GM12864 (cell line): Measurements from ENCODE around the gene CCNI.

Experiments used
- DNase-seq: peaks from one replicate; pipeline ENCODE4 v3.0.0-alpha.2; 2011; ENCODE audit warnings: low read depth
- H3K4me3 ChIP-seq: 2 replicates; pipeline ENCODE4 v1.5.1; 2011; ENCODE audit warnings: mild to moderate bottlenecking, low read depth, low read length, control low read depth
- TF ChIP-seq, protein P1 (sequence below): IDR thresholded peaks from 2 replicates; pipeline ENCODE4 v1.5.1; 2011; ENCODE audit warnings: low read depth, mild to moderate bottlenecking, moderate library complexity, low read length, control low read depth, inconsistent platforms; ENCODE audit errors: missing control alignments

The CCNI gene

DNA sequence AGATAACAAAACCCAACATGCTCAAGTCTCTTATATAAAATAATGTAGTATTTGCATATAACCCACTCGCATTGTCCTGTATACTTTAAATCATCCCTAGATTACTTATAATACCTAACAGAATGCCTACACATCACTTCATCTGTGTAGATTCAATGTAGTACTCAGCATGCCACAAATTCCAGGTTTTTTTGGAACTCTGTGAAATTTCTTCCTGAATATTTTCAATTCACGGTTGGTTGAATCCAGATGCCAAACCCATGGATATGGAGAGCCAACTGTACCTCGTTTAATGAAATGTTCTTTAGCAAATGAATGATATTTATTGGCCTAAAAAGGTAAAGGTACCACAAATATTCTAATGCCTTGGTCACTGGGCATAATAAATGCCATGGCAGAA, 24.8 kb downstream of the CCNI start:
- no peak overlapping the region for H3K4me3 ChIP-seq
- no peak for DNase-seq
- TF ChIP-seq, protein P1, sequence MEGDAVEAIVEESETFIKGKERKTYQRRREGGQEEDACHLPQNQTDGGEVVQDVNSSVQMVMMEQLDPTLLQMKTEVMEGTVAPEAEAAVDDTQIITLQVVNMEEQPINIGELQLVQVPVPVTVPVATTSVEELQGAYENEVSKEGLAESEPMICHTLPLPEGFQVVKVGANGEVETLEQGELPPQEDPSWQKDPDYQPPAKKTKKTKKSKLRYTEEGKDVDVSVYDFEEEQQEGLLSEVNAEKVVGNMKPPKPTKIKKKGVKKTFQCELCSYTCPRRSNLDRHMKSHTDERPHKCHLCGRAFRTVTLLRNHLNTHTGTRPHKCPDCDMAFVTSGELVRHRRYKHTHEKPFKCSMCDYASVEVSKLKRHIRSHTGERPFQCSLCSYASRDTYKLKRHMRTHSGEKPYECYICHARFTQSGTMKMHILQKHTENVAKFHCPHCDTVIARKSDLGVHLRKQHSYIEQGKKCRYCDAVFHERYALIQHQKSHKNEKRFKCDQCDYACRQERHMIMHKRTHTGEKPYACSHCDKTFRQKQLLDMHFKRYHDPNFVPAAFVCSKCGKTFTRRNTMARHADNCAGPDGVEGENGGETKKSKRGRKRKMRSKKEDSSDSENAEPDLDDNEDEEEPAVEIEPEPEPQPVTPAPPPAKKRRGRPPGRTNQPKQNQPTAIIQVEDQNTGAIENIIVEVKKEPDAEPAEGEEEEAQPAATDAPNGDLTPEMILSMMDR = no peak

DNA sequence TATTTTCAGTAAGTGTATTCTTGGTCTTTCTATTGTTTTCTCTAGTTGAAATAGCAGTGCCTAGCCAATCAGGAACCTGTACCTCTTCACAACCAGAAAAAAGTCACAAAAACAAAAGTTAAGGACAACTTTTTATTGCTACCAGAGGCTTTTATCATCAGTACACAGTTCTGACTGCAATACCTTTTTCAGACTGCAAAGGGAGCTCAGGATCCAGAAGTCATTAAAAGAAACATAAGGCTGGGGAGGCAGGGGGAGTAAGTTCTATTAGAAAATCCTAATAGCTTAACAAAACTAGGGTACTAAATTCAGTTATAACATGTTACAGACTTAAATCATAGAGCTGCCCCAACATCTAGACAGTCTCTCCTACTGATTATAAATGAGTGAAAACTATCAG, 28.8 kb downstream of the CCNI start:
- H3K4me3 ChIP-seq = no peak overlapping the region
- TF ChIP-seq, protein P1 = peak; percentile 28
- DNase-seq = no peak

DNA sequence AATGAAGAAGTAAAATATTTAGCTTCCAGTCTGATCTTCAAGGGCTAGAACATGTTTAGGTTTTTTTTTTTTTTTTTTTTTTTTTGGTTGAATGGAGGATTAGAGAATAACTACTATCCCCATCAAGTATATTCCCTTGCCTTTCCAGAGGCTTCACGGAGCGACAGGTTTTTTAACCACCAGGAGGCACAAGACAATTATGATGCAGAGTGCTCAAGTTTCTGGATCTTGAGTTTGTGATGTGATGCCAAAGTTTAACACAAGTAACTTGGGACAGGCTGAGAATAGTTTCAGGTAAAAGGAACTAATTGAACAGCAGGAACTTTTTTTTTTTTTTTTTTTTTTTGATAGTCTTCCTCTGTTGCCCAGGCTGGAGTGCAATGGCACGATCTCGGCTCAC, 30.3 kb downstream of the CCNI start:
- no peak for DNase-seq
- TF ChIP-seq, protein P1 = no peak
- H3K4me3 ChIP-seq = no peak overlapping the region

DNA sequence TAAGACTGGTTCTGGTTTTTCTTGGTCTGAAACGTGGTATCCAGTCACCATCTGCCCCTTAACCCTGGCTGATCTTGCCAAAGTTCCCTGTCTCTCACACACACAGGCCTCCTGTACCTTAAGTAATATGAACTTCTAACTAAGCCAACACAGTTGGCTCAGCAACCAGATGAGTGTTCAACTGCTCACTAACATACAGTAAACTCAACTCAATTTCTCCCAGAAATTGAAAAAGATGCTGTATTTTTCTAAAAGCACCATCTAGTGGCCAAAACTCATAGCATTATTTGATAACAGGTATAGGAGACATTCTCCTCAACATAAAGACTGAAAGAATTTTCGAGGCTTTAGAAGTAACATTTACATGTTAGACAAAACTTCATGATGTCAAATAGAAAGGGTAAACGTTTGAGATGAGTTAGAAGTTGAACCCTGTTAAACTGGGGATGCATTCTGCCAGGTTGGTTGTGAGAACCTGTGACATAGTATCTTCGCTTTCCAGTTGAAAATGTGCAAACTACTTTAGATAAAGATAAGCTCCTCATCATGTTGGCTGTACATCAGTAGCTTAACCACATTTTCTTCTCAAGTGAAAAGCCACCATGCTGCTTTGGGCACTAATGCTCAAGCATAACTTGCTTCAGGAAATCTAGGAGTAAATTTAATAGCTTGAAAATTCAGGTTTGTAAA, 31.2 kb downstream of the CCNI start:
- TF ChIP-seq, protein P1 = peak; percentile 57
- no peak for DNase-seq
- no peak overlapping the region for H3K4me3 ChIP-seq

DNA sequence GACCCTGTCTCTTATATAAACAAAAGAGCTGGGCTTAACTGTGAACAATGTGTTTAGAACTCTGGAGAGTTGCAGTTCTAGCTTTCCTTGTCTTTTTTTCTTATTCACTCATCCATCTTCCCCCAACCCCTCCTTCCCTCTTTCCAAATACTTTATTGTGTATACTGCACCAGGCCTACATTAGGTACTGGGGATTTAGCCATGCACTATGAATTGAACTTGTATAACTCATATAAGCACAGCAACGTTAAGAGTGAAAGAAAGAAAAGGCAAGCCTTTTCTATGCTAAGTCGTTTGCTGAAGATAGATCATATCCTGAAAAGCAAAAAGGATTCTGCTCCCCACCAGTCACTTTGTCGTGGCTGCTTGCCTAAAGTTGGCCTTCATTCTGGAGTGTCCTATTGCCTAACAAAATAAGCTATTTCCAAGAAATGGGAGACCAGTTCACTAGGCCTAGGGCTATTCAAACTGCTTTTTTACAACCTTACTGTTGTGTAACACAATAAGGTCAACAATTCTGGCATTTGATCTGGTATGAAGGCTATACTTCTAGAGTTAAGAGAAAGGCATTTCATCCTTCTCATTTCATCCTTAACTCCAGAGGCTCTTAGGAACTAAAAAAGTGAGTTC, 32.2 kb downstream of the CCNI start:
- no peak overlapping the region for H3K4me3 ChIP-seq
- TF ChIP-seq, protein P1 = no peak
- no peak for DNase-seq

DNA sequence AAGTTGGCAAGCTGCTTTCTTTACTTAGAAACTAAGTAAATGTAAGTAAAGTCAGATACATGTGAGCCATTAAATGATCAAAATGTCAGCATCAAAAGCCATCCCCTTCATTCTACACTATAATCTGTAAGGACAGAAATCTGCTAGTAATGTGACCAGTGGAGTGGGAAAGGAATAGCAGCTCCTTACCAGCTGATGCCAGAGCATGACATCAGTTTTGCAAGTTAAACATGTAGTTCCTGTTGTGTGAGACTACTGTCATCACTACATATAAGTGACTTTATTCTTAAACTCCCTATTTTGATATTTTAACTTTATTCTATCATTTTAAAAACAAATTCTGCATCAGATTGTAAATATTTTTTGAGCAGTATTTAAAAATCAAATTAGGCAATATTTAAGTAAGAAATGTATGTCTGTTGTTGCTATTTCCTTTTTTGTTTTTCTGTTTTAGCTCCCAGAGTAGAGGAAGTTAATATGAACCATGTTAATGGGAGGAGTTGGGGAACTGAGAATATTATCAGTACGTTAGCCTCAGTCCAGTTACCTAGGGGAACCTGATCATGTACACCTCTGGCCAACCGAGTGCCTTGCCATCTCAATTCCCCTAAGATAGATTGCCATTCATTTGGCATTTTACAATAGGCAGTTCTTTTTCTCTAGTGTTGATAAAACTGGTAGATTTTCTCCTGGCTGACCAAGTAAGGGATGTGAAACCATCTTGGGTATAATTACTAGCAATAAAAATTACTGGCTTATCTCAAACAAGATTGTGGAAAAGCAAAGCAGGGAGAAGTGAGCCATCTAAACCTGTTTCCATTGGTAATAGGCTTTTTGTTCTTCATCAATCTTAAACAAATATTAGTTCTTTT, 34.7 kb downstream of the CCNI start:
- DNase-seq = no peak
- TF ChIP-seq, protein P1 = no peak
- no peak overlapping the region for H3K4me3 ChIP-seq
